GM18868 (cell line): ENCODE results near the gene AFG3L2.
A peak's percentile ranks its signal among the peaks of the same experiment; 100 is the strongest.
"Not testable (repeated sequence)": the region's sequence is repeated elsewhere in the genome, so short reads cannot be mapped to it uniquely, and the experiment has no call there.

Experiments used
- ATAC-seq: cut with Tn5 transposase; IDR thresholded peaks from one replicate; pipeline ENCODE4 v1.9.1; 2021; ENCODE audit warnings: mild to moderate bottlenecking, moderate library complexity; ENCODE audit not compliant: unreplicated experiment

AFG3L2 gene

DNA sequence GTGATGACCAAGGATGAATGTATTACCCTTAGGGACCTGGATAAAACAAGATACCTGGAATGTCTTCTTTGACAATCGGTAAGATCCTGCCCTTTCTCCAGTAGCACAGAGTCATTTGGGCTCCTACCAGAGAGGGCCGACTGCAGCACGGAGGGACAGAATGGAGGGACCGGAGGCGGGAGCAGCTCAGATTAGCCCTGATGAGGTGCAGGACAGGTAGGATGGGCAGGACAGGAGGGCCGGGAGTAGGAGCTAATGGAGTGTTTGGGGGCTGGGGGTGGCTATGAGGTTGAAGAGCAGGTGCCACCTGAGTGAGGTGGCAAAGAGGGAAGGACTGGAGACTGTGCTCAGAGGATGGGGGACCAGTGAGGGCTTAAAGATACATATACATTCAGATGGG lies 20.8 kb upstream of the AFG3L2 start:
- no peak for ATAC-seq

DNA sequence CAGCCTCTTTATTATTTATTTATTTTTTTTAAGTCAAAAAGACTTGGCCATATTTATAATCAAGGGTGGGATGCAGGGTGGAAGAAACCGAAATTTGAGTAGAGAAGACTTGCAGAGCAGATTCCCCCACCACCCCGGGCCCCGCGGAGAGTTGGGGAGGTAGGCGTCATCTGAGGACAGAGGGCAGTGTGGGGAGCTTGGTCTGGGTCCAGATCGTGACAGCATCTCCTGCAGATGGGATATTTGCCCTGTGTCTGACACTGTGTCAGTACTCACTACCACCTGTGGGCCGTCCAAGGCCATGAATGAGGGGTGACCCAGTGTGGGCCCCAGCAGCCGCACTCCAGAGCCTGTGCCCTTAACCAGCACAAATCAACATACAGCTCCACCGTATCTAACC lies 20.2 kb upstream of the AFG3L2 start:
- ATAC-seq: no peak

DNA sequence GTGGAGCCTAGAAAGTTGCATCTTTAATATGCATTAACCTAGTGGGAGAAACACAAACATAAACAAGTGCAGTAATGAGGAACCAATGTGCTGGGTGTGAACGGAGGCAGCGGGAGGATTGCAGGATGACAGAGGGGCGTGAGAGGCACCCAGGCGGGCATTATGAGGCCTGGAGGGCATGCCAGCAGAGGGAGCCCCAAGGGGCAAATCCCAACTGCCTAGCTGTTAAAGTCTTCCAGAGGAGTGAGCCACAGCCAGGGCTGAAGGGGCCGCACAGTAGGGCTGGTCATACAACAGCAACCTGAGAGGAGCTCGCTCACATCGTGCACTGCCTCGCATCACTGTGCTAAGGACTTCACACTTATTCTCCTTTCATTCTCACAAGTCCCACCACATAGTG lies 17.4 kb upstream of the AFG3L2 start:
- no peak for ATAC-seq

DNA sequence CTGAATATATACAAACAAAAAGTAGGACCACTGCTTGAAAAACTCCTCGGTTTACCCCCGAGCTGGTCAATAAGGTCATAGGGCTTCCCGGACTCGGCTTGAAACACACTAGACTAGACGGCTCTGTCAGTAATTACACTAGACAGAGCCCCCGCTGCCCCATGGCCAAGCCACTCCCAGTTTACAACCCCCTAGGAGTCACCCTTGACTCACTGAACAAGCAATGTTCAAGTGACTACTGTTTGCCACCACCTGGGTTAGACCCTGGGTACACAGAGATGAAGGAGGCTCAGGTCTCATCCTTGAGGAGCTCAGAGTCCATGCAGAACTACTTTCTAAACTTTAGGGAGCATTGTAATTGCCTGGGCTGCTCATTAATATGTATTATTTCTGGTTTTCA lies 17.0 kb upstream of the AFG3L2 start:
- ATAC-seq: no peak

DNA sequence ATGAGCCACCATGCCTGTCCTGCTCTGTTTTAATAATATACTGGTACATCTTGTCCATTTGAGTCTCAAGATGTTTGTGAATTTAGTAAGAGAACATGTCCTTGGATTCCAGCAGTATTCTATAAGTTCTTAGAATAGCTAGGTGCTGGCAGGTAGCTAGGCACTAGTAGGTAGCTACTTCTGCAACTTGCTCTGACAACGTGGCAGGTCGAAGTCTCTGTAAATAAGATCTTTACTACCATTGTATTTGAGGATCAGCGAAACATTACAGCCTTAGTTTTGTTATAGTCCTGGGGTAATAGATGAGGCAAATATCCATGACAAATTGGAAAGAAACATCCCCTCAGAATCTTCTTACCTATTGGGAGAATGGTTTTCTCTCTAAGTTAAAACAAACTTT lies 16.5 kb upstream of the AFG3L2 start:
- ATAC-seq: no peak

DNA sequence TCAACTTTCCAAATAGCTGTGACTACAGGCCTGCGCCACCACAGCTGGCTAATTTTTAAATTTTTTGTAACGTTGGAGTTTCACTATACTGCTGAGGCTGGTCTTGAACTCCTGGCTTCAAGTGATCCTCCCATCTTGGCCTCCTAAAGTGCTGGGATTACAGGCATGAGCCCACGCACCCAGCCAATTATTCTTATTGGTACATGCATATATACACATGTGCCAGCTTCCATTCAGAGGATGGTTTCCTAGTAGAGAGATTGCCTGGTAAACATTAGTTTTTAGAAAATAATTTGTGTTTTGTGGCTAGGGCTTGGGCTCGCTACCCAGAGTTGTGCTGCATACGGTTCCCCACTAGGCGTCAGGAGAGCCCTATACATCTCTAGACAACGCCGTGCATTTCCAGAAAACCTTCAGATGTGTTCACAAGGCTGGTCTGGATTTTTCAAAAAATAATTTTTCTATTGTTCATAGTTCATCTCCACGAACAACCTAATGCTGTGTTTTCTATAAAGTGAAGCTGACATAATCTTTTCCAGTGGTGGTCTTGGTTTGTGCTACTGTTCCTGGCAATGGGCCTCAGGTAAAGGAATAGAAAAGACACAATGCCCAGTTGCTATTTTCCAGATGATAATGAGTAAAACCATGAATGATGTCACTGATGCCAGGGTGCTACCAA lies 14.6 kb upstream of the AFG3L2 start:
- peak; percentile 74 for ATAC-seq

DNA sequence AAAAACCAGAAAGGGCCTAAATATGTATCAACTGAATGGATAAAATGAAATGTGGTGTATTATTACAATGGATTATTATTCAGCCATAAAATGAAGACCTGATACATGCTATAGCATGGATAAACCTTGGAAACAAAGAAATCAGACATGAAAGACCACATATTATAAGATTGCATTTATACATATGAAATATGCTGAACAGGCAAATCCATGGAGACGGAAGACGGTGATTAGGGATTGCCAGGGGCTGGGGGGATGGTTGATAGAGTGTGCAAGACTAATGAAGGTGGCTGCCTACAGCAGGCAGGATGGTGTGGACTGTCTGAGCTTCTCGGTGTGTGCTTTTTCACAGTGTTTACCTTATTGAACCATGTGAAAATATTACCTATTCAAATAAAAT lies 11.4 kb upstream of the AFG3L2 start:
- ATAC-seq: no peak

DNA sequence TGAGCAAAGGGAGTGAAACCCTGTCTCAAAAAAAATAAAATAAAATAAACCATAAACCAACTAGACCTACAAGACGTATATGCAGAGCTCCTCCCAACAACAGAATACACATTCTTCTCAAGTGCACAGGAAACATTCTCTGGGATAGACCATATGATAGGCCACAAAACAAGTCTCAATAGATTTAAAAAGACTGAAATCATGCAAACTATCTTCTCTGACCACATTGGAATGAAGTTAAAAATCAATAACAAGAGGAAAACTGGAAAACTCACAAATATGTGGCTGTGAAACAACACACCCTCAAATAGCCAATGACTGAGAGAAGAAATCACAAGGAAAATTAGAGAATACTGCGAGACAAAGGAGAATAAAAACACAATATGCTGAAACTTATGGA lies 7.2 kb upstream of the AFG3L2 start:
- no peak for ATAC-seq

DNA sequence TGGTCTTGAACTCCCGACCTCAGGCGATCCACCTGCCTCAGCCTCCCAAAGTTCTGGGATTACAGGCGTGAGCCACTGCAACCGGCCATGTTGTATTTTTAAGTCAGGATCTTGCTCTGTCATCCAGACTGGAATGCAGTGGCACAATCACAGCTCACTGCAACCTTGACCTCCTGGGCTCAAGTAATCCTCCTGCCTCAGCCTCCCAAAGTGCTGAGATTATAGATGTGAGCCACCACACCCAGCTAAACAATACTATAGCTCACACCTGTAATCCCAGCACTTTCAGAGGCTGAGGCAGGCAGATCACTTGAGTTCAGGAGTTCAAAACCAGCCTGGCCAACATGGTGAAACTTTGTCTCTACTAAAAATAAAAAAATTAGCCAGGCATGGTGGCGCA lies 6.7 kb upstream of the AFG3L2 start:
- not testable (repeated sequence) for ATAC-seq

DNA sequence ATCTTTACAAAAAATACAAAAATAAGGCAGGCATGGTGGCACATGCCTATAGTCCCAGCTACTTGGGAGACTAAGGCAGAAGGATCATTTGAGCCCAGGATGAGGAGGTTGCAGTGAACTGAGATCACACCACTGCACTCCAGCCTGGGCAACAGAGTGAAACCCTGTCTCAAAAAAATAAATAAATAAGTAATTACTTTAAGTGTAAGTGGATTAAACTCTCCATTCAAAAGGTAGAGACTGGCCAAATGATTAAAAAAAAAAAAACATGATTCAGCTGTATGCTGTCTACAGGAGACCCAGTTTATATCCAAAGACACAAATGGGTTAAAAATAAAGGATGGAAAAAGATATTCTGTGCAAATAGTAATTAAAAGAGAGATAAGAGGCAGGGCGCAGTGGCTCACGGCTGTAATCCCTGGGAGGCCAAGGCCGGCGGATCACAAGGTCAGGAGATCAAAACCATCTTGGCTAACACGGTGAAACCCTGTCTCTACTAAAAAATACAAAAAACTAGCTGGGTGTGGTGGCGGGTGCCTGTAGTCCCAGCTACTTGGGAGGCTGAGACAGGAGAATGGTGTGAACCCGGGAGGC lies 5.3 kb upstream of the AFG3L2 start:
- not testable (repeated sequence) for ATAC-seq

DNA sequence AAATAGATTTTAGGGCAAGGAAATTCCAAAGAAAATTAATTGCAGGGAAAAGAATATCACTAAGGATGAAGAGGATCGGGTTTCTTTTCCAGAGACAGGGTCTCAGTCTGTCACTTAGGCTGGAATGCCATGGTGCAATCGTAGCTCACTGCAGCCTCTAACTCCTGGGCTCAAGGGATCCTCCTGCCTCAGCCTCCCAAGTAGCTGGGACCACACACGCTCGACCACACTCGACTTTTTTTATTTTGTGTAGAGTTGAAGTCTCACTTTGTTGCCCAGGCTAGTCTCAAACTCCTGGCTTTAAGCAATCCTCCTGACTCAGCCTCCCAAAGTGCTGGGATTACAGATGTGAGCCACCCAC lies 1.2 kb upstream of the AFG3L2 start:
- ATAC-seq: not testable (repeated sequence)

DNA sequence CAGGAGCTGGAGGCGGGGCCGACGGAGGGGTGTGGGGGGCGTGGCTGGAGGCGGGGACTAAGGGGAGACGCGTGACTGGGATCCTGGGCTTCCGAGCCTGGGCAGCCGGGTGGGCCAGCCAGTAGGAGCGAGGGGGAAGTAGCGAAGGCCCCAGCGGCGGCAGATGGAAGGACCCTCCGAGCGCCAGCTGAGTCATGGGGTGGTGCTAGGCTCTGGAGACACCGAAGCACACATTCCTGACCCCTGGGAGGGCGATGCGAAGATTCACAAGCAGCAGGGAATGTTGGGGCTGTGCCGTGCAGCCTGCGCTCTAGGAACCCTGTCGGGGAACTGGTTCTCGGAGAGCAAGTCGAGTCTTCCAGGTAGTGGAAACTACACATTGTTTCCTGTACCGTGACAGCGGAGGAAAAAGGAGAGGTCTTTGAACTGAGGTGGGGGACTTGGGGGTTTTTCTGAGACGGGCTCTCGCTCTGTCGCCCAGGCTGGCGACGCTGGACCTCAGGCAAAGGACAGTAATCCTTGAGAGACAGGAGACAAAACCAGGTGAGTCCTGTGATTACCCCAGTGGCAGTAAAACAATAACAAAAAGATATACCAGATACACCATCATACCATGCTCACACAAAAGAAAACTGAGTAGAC lies 650 bp upstream of the AFG3L2 start:
- ATAC-seq: peak; percentile 65

DNA sequence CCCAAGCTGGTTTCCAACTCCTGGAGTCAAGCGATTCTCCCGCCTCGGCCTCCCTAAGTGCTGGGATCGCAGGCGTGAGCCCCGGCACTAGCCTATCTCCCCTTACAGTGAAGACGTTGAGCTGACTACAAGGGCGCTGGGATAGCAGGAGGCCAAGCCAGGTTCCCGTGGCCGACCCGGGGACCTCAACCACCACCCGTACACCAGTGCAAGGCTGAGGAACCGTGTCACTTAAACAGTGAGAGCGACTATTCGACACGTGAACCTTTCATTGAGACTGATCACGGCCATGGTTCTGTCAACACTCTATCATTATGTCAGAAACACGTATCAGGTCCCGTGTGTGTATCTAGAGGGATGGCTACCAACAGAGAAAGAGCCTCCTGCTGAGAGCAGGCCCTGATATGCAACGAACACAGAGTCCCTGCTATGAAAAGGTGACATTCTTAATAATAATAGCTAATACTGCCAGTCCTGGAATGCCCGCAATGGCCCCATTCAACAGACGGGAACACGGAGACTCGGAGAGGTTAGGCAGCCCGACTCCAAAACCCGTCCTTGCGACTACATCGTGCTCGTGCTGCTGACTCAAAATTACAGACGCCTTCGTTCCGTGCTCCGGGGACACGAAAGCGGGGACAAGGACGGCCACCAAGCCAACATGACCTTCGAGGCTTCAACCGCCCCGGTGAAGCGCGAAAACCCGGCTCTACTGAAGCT lies 833 bp downstream of the AFG3L2 start:
- ATAC-seq: peak; percentile 0

DNA sequence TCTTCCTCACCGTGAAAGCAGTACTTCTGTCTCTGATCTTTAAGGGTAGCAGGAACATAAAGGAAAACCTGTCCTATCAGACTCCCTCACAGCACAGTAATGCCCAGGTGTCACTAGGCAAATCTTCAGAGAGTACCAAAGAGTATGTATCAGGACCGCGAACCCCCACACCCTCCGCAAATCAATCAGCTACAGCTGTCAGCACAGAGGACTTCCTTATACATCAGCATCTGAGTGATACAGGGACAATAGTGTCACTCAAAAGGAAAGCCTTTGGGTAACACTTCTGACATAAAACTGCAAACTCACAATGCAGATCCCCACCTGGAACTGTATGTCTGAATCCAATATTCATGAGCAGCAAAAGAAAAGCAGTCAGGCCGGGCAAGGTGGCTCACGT lies 2.6 kb downstream of the AFG3L2 start:
- no peak for ATAC-seq

DNA sequence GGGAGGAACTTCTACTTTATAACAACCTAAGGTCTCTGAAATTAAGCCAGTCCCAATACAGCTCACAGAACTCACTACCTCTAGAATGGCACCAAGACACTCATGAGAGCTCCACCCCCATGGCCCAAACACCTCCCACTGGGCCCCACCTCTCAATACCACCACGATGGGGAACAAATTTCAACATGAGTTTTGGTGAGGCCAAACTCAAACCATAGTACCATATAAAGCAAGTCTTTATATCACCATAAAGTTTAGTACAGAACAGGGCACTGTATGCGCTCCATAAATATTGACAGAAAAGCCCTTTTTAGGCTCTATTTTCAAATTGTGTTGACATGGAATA lies 3.3 kb downstream of the AFG3L2 start:
- no peak for ATAC-seq

DNA sequence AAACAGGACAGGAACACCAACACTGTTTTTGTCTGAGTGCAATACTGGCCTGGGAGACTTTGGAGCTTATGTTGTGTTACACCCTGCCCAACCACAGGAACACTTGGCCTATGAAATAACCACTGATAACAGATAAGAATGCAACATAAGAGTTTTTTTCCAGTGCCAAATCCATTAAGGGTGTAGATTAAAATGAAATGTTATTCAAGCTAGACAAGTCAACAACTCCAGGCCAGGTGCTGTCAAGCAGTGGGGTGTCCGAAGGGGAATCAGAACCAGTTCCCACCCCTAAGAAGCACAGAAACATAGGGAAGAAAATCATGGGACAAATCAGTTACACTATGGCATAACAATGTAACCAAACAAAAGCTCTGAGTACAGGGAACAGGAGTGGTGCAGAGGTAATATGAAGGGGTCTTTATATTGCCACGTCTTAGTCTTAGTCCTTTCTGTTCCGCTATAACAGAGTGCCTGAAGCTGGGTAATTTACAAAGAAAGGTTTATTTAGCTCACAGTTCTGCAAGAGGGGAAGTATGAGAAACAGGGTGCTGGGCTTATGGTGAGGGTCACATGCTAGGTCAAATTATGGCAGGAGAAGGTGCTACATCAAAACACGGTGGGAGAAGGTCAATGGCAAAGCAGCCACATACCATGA lies 3.8 kb downstream of the AFG3L2 start:
- no peak for ATAC-seq

DNA sequence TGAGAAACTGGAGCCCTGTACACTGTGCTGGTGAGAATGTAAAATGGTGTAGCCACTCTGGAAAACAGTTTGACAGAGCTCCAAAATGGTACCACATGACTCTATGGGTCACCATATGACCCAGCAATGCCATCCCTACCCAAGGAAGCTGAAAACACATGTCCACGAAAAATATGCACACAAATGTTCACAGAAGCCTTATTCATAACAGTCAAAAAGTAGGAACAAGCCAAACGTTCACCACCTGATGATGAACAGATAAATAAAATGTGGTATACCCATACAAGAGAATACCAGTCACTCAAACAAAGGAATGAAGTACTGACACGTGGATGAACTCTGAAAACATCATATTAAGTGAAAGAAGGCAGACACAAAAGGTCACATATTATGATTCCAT lies 4.6 kb downstream of the AFG3L2 start:
- ATAC-seq: no peak

DNA sequence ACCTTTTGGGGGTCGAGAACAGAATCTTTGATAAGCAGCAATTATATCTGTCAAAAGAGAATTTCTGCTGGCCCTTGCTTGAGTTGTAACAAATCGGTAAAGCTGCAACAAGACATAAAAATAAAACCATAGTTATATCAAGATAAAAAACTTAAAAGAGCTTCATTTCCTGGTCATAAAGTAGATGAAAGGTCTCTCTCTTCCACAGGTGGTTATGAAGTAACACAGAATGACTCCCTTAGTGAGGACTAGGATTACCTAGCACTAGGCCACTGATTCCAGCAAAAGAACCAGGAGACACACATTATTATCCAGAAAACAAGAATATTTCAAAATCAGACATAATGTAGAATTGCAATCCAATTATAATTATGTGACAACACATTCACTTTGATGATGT lies 5.4 kb downstream of the AFG3L2 start:
- no peak for ATAC-seq

DNA sequence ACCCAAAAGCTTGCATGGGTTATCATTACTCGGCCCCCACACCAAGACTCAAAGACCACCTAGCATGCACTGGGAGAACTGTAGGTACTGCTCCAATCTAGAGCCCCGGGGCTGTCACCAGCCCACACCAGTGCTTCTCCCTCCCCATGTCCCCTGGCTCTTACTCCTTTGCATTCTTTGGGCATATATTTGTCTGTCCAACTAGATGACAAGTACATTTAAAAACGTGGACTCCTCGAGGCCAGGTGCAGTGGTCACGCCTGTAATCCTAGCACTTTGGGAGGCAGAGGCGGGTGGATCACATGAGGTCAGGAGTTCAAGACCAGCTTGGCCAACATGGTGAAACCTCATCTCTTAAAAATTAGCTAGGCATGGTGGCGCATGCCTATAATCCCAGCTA lies 7.8 kb downstream of the AFG3L2 start:
- no peak for ATAC-seq

DNA sequence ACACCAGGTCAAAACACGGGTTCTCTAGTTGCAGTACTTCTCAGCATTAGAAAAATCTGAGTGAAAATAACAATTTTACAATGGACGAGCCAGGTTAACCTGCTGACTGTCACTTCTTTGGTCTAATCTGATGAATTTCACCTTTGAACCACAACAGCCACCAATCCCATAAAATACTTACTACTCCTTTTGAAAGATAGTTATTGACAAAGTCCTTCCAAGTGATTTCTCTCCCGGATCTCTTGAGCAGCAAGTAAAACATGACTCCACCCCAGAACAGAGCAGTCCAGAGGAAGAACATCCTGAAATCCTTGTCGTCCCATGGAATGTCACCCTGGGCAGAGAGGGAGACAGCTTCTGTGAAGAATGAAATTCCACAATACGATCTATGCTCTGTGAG lies 10.2 kb downstream of the AFG3L2 start:
- no peak for ATAC-seq

DNA sequence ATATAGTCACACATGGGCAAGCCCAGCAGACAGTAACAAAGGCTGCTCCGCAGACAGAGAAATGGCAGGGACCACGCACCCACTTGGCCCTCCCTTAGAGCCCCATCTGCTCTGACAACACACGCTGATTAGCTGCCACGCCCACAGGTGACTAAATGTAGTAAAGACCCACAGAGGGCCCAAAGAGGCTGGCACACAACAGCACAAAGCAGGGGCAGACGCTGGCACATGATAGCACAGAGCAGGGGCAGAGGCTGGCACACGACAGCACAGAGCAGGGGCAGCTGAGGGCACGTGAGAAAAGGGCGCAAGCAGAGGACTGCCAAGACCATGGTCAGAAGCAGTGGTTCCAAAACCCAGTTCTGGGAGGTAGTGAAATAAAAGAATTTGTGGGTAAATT lies 10.6 kb downstream of the AFG3L2 start:
- no peak for ATAC-seq
